ENCODE data around the gene PIK3C3.

Gene PIK3C3

DNA sequence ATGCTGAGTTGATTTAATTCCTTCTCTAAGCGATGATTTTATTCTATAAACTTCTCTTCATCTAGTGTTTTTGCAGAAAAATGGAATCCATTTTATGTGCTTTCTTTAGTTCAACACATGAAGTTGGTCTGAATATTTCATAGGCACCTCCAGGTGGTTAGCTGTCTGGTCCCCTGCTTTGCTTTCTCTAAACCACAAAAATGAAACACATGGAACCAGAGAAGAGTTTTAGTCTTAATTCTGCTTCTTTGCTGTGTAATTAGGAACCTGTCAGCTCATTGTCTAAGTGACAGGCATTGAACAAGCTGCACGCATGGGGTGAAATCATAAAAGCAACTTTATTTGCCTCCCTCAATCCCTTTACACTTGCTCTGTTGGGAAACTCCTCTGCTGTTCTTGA is 150.4 kb downstream of the PIK3C3 start:
- no peak for ATAC-seq
- TF ChIP-seq ARNTL (CRISPR knock-in tag; IDR thresholded peaks at IDR 0.05; ENCODE audit: borderline replicate concordance, low read depth) = no peak
- TF ChIP-seq BACH2 (CRISPR knock-in tag; IDR thresholded peaks at IDR 0.05; ENCODE audit: borderline replicate concordance) = no peak

- no peak for ATAC-seq
- TF ChIP-seq SNAI2 (CRISPR knock-in tag; IDR thresholded peaks at IDR 0.05) = no peak
- TF ChIP-seq CSDC2 (CRISPR knock-in tag; IDR thresholded peaks at IDR 0.05) = no peak
- TF ChIP-seq TOX (CRISPR knock-in tag; IDR thresholded peaks at IDR 0.05; ENCODE audit: borderline replicate concordance) = no peak
- no peak for TF ChIP-seq GLIS3 (CRISPR knock-in tag; IDR thresholded peaks at IDR 0.05)
- TF ChIP-seq BACH2 (CRISPR knock-in tag; IDR thresholded peaks at IDR 0.05; ENCODE audit: borderline replicate concordance) = no peak
- TF ChIP-seq, protein P1, sequence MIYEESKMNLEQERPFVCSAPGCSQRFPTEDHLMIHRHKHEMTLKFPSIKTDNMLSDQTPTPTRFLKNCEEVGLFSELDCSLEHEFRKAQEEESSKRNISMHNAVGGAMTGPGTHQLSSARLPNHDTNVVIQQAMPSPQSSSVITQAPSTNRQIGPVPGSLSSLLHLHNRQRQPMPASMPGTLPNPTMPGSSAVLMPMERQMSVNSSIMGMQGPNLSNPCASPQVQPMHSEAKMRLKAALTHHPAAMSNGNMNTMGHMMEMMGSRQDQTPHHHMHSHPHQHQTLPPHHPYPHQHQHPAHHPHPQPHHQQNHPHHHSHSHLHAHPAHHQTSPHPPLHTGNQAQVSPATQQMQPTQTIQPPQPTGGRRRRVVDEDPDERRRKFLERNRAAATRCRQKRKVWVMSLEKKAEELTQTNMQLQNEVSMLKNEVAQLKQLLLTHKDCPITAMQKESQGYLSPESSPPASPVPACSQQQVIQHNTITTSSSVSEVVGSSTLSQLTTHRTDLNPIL (CRISPR knock-in tag; IDR thresholded peaks at IDR 0.05; ENCODE audit: low read depth) = no peak
- TF ChIP-seq, protein P2, sequence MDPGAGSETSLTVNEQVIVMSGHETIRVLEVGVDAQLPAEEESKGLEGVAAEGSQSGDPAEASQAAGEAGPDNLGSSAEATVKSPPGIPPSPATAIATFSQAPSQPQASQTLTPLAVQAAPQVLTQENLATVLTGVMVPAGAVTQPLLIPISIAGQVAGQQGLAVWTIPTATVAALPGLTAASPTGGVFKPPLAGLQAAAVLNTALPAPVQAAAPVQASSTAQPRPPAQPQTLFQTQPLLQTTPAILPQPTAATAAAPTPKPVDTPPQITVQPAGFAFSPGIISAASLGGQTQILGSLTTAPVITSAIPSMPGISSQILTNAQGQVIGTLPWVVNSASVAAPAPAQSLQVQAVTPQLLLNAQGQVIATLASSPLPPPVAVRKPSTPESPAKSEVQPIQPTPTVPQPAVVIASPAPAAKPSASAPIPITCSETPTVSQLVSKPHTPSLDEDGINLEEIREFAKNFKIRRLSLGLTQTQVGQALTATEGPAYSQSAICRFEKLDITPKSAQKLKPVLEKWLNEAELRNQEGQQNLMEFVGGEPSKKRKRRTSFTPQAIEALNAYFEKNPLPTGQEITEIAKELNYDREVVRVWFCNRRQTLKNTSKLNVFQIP (CRISPR knock-in tag; IDR thresholded peaks at IDR 0.05; ENCODE audit: borderline replicate concordance, low read depth) = no peak
- TF ChIP-seq ZFP30 (CRISPR knock-in tag; IDR thresholded peaks at IDR 0.05) = no peak
- no peak for TF ChIP-seq ZNF565 (CRISPR knock-in tag; conservative IDR thresholded peaks at IDR 0.05; ENCODE audit: low read depth)
- TF ChIP-seq CSRNP3 (CRISPR knock-in tag; IDR thresholded peaks at IDR 0.05) = no peak
- TF ChIP-seq, protein P3, sequence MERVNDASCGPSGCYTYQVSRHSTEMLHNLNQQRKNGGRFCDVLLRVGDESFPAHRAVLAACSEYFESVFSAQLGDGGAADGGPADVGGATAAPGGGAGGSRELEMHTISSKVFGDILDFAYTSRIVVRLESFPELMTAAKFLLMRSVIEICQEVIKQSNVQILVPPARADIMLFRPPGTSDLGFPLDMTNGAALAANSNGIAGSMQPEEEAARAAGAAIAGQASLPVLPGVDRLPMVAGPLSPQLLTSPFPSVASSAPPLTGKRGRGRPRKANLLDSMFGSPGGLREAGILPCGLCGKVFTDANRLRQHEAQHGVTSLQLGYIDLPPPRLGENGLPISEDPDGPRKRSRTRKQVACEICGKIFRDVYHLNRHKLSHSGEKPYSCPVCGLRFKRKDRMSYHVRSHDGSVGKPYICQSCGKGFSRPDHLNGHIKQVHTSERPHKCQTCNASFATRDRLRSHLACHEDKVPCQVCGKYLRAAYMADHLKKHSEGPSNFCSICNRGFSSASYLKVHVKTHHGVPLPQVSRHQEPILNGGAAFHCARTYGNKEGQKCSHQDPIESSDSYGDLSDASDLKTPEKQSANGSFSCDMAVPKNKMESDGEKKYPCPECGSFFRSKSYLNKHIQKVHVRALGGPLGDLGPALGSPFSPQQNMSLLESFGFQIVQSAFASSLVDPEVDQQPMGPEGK (CRISPR knock-in tag; IDR thresholded peaks at IDR 0.05; ENCODE audit: borderline replicate concordance) = no peak
- no peak for TF ChIP-seq TCF4 (CRISPR knock-in tag; IDR thresholded peaks at IDR 0.05; ENCODE audit: borderline replicate concordance)
- no peak for TF ChIP-seq RARB (CRISPR knock-in tag; IDR thresholded peaks at IDR 0.05)
- no peak for TF ChIP-seq ZFP3 (CRISPR knock-in tag; IDR thresholded peaks at IDR 0.05)
- no peak for TF ChIP-seq ESRRG (CRISPR knock-in tag; IDR thresholded peaks at IDR 0.05)
- no peak for TF ChIP-seq PPARA (CRISPR knock-in tag; IDR thresholded peaks at IDR 0.05; ENCODE audit: borderline replicate concordance)
- no peak for TF ChIP-seq OSR1 (CRISPR knock-in tag; IDR thresholded peaks at IDR 0.05)
Observed at GRCh38 chr18:42106784-42107183, 151.8 kb downstream of the PIK3C3 start.

DNA sequence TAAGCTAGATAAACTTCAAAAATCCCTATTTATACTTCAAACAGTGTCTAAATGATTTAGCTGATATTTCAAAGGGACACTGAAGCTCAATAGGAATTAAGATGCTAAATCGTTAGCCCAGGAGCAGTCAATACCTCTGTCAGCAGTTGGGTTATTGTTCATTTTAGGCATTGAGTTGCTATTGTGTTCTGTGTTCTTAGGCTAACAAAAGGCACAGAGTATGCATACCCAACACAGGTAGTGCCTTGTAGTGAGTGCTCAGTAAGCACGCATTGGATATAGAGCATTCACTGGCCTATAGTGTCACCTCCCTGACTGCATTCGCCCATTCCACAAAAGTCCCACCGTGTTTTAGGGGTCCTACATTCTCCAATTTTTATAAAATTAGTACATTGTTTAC is 152.3 kb downstream of the PIK3C3 start:
- ATAC-seq = no peak
- no peak for TF ChIP-seq SNAI2 (CRISPR knock-in tag; IDR thresholded peaks at IDR 0.05)
- TF ChIP-seq GLIS3 (CRISPR knock-in tag; IDR thresholded peaks at IDR 0.05) = no peak
- TF ChIP-seq ZNF565 (CRISPR knock-in tag; conservative IDR thresholded peaks at IDR 0.05; ENCODE audit: low read depth) = no peak
- TF ChIP-seq CSDC2 (CRISPR knock-in tag; IDR thresholded peaks at IDR 0.05) = no peak
- TF ChIP-seq ZC3H10 (CRISPR knock-in tag; IDR thresholded peaks at IDR 0.05) = no peak
- TF ChIP-seq OSR1 (CRISPR knock-in tag; IDR thresholded peaks at IDR 0.05) = no peak
- TF ChIP-seq TCF4 (CRISPR knock-in tag; IDR thresholded peaks at IDR 0.05; ENCODE audit: borderline replicate concordance) = no peak
- TF ChIP-seq ARNTL (CRISPR knock-in tag; IDR thresholded peaks at IDR 0.05; ENCODE audit: borderline replicate concordance, low read depth) = no peak
- TF ChIP-seq ZNF70 (CRISPR knock-in tag; IDR thresholded peaks at IDR 0.05) = no peak
- TF ChIP-seq ESRRG (CRISPR knock-in tag; IDR thresholded peaks at IDR 0.05) = no peak
- no peak for TF ChIP-seq ISL1 (CRISPR knock-in tag; IDR thresholded peaks at IDR 0.05)
- TF ChIP-seq RARB (CRISPR knock-in tag; IDR thresholded peaks at IDR 0.05) = no peak
- TF ChIP-seq, protein P2 (CRISPR knock-in tag; IDR thresholded peaks at IDR 0.05; ENCODE audit: borderline replicate concordance, low read depth) = no peak
- TF ChIP-seq PPARA (CRISPR knock-in tag; IDR thresholded peaks at IDR 0.05; ENCODE audit: borderline replicate concordance) = no peak
- no peak for TF ChIP-seq ZFP30 (CRISPR knock-in tag; IDR thresholded peaks at IDR 0.05)
- TF ChIP-seq BACH2 (CRISPR knock-in tag; IDR thresholded peaks at IDR 0.05; ENCODE audit: borderline replicate concordance) = no peak
- TF ChIP-seq, protein P3 (CRISPR knock-in tag; IDR thresholded peaks at IDR 0.05; ENCODE audit: borderline replicate concordance) = no peak
- TF ChIP-seq ZFP3 (CRISPR knock-in tag; IDR thresholded peaks at IDR 0.05) = no peak
